ENCODE results near the gene CFAP54. TPM values are rescaled to one million over a fixed set of nuclear protein-coding genes. Genes with fewer than 3 reads are reported as not detected.

CFAP54 gene
- total RNA-seq, 1 experiment from 2014 or later = 0.09 TPM

GRCh38 chr12:96465896-96466295, 23.5 kb upstream of the CFAP54 start:
- DNase-seq (ENCODE audit: low spot score) (no peak), ATAC-seq (no peak)
- no peaks in the 10 kb centered on the region for H3K27me3 Mint-ChIP-seq (ENCODE audit: low read depth)
- no peak overlapping the region for H3K27ac Mint-ChIP-seq
- no peaks in the 10 kb centered on the region for H3K9me3 Mint-ChIP-seq
- no peak overlapping the region for H3K4me3 Mint-ChIP-seq
- no peaks in the 10 kb centered on the region for H3K4me1 Mint-ChIP-seq
- H3K36me3 Mint-ChIP-seq = no peaks in the 10 kb centered on the region
- CTCF ChIA-PET = no interaction called here
- POLR2A ChIA-PET = no interaction called here
- TF ChIP-seq ZNF281 (CRISPR knock-in tag; IDR thresholded peaks at IDR 0.05) (no peak), USF1 (CRISPR knock-in tag; IDR thresholded peaks at IDR 0.05) (no peak), ZNF219 (CRISPR knock-in tag; IDR thresholded peaks at IDR 0.05; ENCODE audit: borderline replicate concordance) (no peak), AR (CRISPR knock-in tag; IDR thresholded peaks at IDR 0.05) (no peak), CREB1 (CRISPR knock-in tag; IDR thresholded peaks at IDR 0.05) (no peak), JUN (CRISPR knock-in tag; IDR thresholded peaks at IDR 0.05) (no peak), MLX (CRISPR knock-in tag; IDR thresholded peaks at IDR 0.05) (no peak), NR1H2 (CRISPR knock-in tag; IDR thresholded peaks at IDR 0.05) (no peak), ETV6 (CRISPR knock-in tag; IDR thresholded peaks at IDR 0.05) (no peak), GRHL2 (CRISPR knock-in tag; IDR thresholded peaks at IDR 0.05; ENCODE audit: insufficient replicate concordance, severe bottlenecking) (no peak), CDX4 (CRISPR knock-in tag; IDR thresholded peaks at IDR 0.05; ENCODE audit: borderline replicate concordance) (no peak), IRF2 (CRISPR knock-in tag; IDR thresholded peaks at IDR 0.05; ENCODE audit: borderline replicate concordance, low read depth) (no peak), ZNF121 (CRISPR knock-in tag; IDR thresholded peaks at IDR 0.05) (no peak), PRDM15 (CRISPR knock-in tag; IDR thresholded peaks at IDR 0.05) (no peak), PRRX2 (CRISPR knock-in tag; IDR thresholded peaks at IDR 0.05) (no peak), EMX1 (CRISPR knock-in tag; IDR thresholded peaks at IDR 0.05) (no peak), MYBL2 (CRISPR knock-in tag; IDR thresholded peaks at IDR 0.05) (no peak), HMGXB4 (CRISPR knock-in tag; IDR thresholded peaks at IDR 0.05) (no peak), ZNF512 (CRISPR knock-in tag; IDR thresholded peaks at IDR 0.05; ENCODE audit: borderline replicate concordance) (no peak)
